GM21381 (cell line): Measurements from ENCODE around the gene PALS1.

Experiments used
- ATAC-seq: cut with Tn5 transposase; IDR thresholded peaks from one replicate; pipeline ENCODE4 v1.9.1; 2021; ENCODE audit warnings: mild to moderate bottlenecking, moderate library complexity; ENCODE audit not compliant: unreplicated experiment

The PALS1 gene

DNA sequence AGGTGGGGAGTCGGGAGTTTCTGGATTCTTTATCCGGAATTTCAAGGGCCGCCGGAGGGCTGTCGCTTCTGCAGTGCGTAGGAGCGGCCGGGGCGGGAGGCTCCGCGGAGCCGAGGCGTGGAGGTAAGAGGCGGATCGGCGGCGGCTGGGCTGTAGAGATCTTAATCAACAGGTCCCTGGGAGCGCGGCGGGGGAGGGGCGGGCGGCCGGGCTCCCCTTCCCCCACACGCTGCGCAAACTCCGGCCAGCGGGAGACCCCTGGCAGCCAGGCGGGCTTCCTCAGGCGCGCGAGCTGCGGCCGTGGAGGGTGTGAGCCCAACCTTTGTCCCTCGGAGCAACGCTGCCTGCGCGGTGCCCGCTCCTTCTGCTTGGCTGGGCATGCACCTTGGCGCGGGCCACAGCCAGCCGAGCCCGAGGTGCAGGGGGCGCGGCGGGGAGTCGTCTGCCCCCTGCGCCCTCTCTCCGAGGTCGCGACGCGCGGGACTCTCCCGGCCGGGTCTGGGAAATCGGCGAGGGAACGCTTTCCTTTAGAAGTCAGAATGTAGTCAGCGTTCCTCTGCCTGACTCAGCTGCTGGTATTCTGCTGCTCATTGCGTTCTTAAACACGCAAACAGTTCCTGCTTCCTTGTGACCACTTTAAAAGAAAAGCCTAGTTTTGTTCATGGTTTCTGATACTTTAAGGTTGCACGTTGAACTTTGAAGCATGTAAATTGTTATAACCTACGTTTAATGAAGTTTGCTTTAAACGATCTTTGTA is at the start of gene PALS1:
Gene PALS1 (plus strand): TSS at position 25 of the 757 bp plus-strand sequence. CDS start 37,736 bp downstream, outside the sequence.
- ATAC-seq = peak; percentile 39

DNA sequence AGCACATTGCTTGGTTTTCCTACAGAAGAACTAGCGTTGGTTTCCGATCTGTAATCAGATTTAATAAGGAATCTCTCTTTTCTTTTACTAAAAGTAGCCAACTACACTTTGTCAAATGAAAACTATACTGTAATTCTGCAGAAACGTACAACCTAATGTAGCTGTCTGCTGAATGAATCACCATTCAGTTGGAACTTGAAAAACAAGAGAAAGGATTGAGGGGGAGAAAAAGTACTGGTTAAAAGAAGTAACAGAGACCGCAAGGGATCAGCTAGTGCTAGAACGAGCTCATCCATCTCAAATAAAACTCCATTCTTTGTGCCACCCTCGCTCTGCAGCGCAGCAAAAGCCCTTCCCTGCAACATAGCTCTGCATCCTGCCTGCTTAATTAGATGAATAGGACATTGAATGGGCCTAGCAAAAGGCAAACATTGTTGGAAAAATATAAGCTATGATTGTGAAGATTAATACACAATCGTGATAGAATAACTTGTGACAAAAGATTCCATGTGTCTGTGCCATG is 49.4 kb upstream of the PALS1 start:
- no peak for ATAC-seq

DNA sequence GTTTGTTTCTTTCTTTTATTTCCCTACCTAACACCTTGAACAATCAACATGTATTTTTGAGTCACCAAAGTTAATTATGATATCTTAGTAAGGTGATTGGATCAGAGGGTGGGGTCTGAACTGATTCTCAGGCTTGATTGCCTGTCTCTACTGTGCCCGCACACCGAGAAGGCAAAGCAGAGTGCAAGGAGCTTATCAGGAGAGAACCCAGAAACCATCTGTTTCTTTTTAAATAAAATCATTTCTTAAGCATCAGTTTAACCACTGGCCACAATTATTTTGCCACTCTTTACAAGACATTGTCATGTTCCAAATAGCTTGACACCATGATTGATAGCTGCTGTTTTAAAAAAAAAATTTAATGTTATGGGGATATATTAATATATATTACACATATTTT is 48.9 kb upstream of the PALS1 start:
- no peak for ATAC-seq

DNA sequence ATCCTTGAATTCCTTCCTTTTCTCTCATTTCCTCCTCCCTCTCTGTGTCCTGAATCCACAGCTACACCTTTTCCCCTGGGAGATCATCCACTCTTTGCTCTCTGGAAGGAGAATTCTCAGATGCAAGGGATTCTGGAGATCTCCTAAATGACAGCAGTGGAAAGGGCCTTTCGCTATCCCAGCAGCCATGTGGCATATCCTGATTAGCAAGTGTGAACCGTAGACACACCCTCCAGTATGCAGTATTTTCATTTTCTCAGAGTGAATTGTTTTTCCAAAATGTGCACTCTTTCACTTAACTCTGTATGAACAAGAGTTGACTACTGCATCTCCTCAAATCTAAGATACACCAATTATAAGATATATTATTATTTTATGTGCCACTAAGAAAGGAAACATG is 46.0 kb upstream of the PALS1 start:
- no peak for ATAC-seq

DNA sequence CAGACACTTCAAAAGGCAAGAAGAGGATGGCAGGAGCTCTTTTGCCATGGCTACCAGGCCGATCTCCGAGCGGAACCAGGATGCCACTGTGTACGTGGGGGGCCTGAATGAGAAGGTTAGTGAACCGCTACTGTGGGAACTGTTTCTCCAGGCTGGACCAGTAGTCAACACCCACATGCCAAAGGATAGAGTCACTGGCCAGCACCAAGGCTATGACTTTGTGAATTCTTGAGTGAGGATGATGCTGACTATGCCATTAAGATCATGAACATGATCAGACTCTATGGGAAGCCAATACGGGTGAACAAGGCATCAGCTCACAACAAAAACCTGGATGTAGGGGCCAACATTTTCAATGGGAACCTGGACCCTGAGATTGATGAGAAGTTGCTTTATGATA is 42.2 kb upstream of the PALS1 start:
- no peak for ATAC-seq

GRCh38 chr14:67207810-67208209 is 33.4 kb upstream of the PALS1 start:
- ATAC-seq = no peak

- no peak for ATAC-seq
Observed at GRCh38 chr14:67218126-67218525, 23.1 kb upstream of the PALS1 start.

DNA sequence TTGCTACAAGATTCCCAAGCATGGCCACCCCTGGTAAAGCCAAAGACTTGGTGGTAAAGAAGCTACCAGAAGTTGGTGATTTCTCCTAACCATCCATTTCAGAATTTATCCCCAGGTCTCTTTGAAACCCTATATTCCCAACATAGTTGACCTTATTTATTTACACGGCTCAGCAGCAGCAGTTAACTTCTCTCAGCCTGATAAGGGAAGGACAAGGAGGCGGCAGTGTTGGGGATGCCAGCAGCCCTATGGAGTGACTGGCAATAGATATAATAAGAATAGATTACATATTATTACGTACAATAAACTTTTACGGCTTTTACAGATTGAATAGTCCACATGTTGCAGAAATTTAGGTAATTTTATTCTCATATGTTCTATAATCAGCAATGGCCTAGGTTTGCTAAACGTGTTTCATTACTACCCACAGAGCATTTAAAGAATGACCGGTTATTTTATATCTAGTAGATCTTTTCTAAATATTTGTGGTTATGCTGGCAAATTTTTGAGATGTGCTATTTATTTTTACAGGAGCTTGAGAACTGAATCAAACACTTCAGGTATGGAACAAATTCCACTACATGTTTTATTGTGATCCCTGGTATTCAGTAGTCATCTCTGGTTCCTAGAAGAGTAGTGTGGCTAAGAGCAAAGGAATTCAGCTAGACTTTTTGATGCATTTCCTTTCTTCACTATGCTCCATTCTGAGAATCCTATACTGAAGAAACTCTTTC is 19.8 kb upstream of the PALS1 start:
- ATAC-seq = no peak

DNA sequence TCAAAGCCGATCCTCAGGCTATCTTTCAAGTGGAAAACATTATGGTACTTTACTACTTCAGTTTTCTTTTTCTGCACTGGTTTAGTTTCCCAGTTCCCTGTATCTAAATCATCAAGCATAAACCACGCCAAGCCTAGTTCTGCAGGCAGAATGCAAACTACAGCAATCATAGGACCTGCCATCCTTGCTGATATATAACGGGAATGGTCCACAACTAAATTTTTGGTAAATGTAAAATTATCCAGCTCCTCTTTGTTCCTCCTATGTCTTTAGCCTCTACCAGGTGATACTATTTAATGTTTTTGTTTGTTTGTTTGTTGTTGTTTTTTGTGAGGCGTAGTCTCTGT is 19.3 kb upstream of the PALS1 start:
- ATAC-seq = no peak

GRCh38 chr14:67225523-67225922 is 15.7 kb upstream of the PALS1 start:
- ATAC-seq = no peak

- no peak for ATAC-seq
Observed at GRCh38 chr14:67228325-67228984, 12.8 kb upstream of the PALS1 start.

- ATAC-seq = no peak
Observed at GRCh38 chr14:67232066-67232465, 9.2 kb upstream of the PALS1 start.

GRCh38 chr14:67232621-67233020 is 8.6 kb upstream of the PALS1 start:
- no peak for ATAC-seq

DNA sequence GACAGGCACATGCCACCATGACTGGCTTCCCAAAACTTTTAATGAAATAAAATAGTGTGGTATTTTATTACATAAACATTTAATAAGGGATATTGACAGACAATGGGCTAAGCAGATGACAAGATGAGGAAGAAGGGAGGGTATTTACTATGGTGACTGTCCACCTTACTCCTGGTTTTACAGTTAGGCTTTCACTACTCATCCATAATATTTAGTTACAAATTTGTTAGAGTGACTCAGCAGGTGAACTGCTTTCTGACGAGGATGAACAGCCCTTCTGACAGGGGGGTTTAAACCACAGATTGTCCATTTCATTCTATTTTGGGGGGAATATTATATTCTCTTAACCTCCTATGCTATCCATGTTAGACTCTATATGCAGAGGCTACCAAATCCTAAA is 3.6 kb upstream of the PALS1 start:
- ATAC-seq = no peak

DNA sequence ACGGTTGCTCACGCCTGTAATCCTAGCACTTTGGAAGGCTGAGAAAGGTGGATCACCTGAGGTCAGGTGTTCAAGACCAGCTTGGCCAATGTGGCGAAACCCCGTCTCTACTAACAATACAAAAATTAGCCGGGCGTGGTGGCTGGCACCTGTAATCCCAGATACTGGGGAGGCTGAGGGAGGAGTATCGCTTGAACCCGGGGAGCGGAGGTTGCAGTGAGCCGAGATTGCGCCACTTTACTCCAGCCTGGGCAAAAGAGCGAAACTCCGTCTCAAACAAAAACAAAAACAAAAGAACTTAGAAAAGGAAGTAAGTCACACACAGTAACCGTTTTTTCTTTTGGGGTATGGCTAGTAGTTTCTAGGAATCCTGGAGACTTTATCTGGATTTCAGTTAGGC is 1.7 kb upstream of the PALS1 start:
- ATAC-seq = no peak

DNA sequence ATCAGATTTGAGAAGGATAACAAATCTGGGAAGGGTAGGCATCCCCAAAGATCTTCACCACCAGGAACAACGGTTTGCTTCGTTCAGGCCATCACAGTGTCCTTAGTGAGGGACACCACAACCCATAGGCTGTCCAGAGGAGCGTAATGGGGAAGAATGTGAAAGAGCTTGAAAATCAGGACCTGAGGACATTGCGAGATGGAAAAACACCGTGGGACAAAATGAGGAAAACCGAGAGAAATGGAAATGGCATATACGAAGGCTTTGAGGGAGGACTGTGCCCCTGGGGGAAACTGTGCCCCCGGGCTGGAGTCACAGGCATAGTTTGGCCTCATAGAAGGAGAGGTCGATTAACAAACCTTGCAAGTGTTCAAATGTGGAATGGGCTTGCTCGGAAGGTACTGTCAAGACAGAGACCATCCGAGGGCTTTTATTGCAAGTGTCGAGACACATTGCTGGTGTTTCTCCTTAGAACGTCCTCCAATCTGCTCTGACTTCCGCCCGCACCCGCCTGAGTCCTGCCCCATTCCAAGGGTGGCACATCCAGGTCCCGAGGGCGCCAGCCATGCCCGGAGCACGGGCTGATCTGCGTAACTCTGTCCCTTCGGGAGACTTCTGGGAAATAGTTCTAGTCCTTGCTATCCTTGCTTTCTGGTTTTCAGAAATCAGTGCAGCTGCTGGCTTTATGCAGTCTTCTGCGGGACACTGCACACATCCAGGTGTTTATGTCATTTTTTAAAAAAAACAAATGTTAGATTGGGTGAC is 885 bp upstream of the PALS1 start:
- ATAC-seq = peak; percentile 8

- ATAC-seq = peak; percentile 93
Observed at GRCh38 chr14:67240978-67241410, 241 bp upstream of the PALS1 start.

DNA sequence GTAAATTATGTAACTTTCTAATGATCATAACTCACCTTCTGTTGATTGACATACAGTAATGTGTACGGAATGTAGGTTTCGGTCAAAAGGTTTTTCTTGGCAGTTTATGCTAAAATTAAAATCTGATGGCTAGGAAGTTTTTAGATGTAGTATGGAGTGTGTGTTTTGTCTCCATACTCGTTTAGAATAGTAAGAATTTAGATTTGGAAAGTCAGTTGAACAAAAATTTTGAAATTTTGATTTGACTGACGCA is 859 bp downstream of the PALS1 start:
- no peak for ATAC-seq

DNA sequence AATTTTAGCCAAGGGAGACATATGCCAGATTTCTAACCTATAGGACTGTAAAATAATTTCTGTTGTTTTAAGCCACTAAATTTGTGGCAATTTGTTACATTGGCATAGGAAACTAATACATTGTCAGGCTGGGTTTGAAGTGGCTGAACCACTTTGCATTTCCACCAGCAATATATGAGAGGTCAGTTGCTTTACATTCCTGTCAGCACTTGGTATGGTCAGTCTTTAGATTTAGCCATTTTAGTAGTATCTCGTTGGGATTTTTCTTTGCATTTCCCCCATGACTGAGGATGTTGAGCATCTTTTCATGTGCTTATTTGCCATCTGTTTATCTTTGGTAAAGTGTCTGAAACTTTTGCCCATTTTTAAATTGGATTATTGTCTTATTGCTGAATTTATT is 3.9 kb downstream of the PALS1 start:
- no peak for ATAC-seq

GRCh38 chr14:67251573-67252226 is 10.5 kb downstream of the PALS1 start:
- ATAC-seq = no peak
